Activated T-cell treated with anti-CD3 and anti-CD28 coated beads for 24 hours (primary cell): ENCODE measurements around the gene PIP4K2A.
"Not testable (repeated sequence)": the region's sequence is repeated elsewhere in the genome, so short reads cannot be mapped to it uniquely, and the experiment has no call there.

ENCODE experiments used
- DNase-seq: peaks from one replicate; pipeline ENCODE4 v3.0.0-alpha.2; 2020; ENCODE audit warnings: low read depth

The PIP4K2A gene

GRCh38 chr10:22693860-22694259, 20.5 kb downstream of the PIP4K2A start:
- no peak for DNase-seq

DNA sequence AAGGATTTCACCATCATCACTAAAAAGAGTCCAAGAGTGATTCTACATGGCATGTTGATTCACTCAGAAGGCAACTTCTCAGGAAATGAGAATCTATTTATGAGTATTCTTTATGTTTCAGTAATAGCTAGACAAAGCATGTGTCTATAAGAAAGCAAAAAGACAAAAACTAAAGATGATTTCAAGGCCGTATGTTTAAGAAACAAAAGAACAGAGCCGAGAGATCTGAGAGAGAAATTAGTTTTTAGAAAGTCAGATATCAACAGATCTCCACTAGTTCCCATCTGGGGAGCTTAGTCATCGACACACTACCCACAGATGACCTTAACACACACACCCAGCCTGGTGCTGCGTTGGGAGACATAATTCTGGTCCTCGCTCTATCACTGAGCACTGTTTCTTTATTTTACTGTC, 21.0 kb downstream of the PIP4K2A start:
- no peak for DNase-seq

DNA sequence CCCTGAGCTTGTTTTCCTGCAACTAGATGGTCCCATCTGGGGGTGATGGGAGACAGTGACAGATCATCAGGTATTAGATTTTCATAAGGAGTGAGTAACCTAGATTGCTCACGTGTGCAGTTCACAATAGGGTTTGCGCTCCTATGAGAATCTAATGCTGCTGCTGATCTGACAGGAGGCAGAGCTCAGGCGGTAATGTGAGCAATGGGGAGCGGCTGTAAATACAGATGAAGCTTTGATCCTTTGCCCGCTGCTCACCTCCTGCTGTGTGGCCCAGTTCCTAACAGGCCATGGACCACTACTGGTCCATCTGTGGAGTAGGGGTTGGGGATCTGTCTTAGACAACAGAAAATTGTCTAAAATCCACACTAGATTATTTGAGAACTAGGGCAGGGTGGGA, 22.3 kb downstream of the PIP4K2A start:
- not testable (repeated sequence) for DNase-seq

- no peak for DNase-seq
Observed at GRCh38 chr10:22690614-22691431, 23.6 kb downstream of the PIP4K2A start.

GRCh38 chr10:22690158-22690557, 24.2 kb downstream of the PIP4K2A start:
- no peak for DNase-seq

DNA sequence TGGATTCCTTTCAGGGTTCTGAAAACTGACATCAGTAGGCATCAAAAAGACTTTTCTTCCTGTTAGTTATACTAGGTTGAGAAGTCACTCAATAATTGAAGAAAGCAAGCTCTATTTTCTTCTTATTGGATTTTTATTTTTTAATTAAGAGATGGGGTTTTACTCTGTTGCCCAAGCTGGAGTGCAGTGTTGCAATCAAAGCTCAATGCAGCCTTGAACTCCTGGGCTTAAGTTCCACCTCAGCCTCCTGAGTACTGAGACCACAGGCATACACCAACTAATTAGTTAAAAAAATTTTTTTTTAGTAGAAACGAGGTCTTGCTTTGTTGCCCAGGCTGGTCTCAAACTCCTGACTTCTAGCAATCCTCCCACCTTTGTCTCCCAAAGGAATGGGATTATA, 28.0 kb downstream of the PIP4K2A start:
- no peak for DNase-seq

- DNase-seq, result no peak
Observed at GRCh38 chr10:22685926-22686325, 28.5 kb downstream of the PIP4K2A start.

DNA sequence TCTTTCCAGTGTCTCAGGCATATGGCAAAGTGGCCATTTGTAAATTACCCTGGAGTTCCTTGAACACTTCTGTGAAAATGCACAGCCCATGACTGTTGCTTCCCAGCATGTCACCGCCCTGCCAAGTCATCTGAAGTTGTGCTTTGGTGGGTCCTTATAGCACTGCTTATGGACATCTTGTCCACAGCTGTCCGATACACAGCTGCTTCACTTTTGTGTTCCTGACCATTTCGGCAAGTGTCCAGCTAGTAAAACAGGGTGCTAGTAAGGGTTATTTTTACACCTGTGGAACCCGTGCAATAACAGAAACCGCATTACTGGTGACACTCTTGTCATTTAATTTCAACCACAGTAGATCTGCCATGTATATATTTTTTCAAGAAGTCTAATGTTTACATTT, 29.7 kb downstream of the PIP4K2A start:
- no peak for DNase-seq

DNA sequence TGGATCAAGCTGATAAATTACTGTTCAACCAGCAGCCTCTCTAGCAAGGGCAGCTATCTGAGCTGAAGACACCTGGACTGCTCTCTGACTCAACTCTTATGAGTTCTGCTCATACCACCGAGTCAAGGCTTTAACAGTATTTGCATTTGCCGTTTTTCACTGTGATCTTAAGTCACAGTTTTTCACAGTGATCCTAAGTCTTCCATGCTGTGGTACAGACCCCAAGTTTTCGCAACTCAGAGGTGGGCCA, 31.3 kb downstream of the PIP4K2A start:
- DNase-seq, result no peak

DNA sequence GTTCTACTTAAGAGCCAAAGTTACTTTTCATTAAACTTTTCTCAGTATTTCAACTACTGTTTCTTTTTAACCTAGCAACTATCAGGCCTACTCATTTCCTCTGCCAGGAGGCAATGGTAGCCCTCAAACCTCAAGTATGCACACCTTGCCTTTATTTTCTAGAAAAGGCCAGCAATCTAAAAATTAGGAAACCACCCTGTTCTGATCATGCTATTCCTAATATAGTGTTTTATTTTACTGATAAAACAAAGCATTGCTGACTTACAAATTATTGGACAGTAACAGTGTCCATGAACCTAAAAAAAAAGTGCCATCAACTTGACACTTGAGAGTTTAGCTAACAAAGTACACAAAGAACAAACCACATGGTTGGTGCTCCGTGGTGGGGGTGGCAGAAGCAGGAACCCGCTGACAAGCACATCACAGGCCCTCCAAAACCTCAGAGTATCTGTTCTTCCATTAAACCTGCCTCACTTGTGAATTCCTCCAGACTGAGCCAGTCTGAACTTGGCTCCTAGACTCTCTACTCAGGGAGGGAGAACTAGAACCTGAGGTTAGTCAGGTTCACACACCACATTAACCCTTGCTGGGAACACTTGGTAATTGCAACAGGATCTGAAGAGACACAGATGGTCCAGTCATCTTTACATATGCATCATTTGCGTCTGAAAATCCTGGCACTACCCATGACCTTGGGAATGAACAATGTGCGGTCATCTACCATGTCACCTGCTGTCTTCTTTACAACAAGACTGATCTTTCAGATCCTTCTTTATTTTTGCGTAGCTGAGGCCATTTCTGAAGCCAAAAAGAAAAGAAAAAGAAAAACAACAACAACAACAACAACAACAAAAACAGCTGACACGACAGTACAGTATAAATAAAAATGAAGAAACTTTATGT, 31.9 kb downstream of the PIP4K2A start:
- DNase-seq, result no peak

DNA sequence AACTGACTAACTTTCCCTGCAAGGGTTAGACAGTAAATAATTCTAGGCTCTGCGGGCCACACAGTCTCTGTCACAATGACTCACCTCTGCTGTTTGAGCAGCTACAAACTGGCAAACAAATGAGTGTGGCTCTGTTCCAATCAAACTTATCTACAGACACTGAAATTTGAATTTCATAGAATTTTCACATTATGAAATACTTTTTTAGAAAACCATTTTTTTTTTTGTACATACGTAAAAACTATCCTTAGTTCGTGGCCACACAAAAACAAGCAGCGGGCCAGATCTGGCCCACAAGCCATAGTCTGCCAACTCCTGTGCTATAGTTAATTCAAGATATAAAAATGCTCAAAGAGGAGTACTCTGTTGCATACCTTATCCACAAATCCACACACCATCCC, 32.6 kb downstream of the PIP4K2A start:
- peak; percentile 53 for DNase-seq

DNA sequence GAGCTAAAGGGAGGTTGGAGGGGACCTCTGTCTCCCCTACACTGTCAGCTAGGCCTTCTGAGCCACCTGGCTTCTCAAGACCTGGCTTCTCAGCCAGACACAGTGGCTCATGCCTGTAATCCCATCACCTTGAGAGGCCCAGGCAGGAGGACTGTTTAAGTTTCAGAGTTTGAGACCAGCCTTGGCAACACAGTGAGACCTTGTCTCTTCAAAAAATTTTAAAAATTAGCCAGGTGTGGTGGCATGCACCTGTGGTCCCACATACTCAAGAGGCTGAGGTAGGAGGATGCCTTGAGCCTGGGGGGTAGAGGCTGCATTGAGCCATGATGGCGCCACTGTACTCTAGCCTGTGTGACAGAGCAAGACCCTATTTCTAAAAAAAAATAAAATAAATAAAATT, 33.1 kb downstream of the PIP4K2A start:
- no peak for DNase-seq

GRCh38 chr10:22679608-22680007, 34.8 kb downstream of the PIP4K2A start:
- DNase-seq, result no peak

- DNase-seq, result no peak
Observed at GRCh38 chr10:22677333-22677732, 37.0 kb downstream of the PIP4K2A start.

- no peak for DNase-seq
Observed at GRCh38 chr10:22676435-22676834, 37.9 kb downstream of the PIP4K2A start.

GRCh38 chr10:22674573-22674930, 39.8 kb downstream of the PIP4K2A start:
- no peak for DNase-seq

DNA sequence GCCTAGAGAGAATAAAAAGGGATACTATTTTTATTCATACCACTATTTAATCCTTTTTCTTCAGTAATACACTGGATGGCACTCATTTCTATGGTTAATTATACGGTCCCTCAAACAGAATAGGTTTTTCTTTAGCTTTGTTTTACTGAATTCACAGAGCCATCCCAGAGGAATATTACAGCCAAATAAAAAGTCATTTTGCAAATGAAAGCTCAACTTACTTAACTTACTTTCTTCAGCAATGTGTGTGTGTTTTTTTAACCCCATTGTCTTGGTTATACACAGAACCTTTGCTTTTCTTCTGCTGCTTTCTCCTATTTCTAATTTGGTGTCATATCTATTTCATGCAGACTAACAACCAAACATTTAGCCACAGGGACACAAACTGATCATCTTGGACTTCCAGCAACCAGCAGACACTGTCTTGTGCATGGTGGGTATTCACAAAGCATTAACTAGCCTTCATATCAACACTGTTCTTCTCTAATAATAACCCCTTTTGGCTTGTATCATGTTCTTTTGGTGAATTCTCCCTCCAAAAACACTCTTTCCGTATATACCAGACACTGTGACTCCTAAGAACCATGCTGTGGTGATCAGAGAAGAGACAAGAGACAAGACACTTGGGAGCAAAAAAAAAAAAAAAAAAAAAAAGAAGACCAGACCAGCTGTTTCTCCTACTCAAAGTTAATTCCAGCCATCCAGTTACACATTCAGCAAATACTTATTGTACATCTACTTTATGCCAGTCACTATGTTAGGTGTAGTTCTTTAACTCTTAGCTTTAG, 40.4 kb downstream of the PIP4K2A start:
- DNase-seq, result no peak

DNA sequence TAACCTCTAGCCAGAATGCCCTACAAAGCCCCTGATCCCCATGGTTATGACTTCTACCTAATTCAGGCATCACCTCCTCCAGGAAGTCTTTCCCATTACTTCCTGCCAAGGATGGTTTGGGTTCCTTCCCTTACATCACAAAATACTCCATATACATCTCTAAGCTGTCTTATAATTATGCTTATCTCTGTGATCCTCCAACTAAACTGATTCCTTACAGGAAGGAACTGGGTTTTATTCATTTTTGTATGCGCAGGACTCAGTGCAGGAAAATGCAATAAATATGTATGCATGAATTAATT, 41.3 kb downstream of the PIP4K2A start:
- DNase-seq, result no peak

DNA sequence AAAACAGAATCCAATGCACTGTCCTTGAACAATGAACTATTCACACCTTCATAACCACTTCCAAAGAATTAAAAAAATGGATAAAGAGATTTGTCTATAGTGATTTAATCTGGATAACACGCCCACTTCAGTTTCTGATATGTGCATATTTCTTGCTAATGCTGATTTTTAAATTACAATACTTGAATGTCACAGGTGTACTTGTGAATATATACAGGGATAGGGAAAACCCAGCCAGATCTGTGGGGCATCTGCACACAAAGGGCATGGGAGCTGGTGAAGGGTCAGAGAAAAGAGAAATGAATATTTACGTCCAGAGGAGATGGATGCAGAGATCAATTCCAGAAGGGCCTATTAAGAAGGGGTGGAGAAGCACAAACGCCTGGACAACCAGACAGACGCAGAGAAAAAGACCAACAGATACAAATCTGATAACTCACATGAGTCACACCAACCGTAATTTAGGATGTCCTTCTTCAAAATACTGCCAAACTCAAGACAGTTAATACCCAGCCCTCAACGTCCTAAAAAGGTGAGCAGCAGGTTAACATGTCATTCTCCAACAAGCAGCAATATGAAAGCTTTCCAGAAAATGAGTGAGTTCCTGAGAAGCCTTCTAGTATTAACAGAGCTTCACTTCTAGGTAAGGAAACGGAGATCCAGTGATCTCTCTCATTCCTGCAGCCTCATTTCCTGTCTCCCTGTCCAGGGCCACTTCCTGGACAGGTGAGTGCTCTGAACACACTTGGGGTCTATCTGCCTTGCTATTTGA, 41.9 kb downstream of the PIP4K2A start:
- no peak for DNase-seq

DNA sequence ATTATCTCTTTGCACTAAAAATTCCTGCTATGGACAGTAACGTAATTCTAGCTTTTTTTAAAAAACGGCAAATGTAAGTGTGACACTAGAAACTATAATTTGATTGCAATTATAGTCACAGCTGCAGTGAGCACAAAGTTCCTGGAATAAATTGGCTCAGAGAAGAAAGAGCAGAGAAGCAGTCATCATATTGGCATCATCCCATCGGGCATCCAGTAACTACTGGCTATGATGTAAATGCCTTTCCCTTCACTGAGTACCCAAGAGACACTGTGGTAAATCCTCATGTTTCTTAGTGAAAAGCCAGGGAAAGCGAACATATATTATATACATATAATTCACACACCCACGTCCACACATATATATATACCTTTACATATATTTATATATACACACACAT, 43.6 kb downstream of the PIP4K2A start:
- no peak for DNase-seq

DNA sequence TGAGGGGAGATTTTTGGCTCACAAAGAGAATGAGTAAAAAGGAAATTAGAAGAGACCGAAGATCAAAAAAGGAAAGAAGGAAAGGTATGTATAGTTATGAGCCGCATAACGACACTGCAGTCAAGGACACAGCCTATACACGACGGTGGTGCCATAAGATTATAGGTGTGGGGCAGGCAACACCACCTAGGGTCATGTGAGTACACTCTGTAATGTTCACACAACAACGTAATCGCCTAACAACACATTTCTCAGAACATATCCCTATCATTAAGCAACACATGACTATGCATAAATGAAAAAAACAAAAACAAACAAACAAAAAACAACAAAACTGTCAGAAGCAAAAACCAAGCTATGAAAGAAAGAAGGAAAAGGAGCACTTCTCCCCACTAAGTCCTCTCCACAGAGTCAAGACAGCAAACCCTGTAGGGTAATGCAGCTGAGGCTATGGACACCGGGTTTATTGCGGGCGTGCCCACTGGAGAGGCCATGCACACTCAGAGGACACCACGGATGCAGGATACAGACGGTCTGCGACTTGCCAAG, 45.1 kb downstream of the PIP4K2A start:
- DNase-seq, result no peak

DNA sequence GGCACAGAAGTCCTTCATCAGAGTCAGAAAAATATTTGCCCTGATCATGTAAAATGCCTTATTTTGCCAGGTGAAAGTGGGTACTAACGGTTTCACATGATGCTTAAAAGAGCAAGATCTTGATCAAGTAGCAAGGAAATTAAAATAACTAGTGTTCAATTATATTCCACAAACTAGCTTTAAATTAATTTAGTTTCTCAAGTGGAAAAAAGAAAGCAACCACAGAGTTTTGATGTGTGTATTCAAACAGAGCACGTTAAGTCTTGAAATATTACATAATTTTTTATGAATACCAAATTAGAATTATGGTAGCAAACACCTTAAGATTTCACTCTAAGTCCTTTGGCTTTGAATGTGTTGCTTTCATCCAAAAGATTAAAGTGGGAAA, 47.3 kb downstream of the PIP4K2A start:
- no peak for DNase-seq
